Astrocyte of the cerebellum (primary cell): ENCODE measurements around the gene PAXX.

Experiments
- DNase-seq: peaks from one replicate; pipeline ENCODE4 v3.0.0-alpha.2; 2011; ENCODE audit warnings: low read depth
- H3K4me3 ChIP-seq: 2 replicates; pipeline ENCODE4 v1.5.1; 2011; ENCODE audit warnings: mild to moderate bottlenecking, low read depth, low read length, moderate library complexity
- in situ Hi-C: cut with HindIII; loops from 2 replicates; pipeline ENCODE4 v1.10.0; 2017; ENCODE audit warnings: low sequenced_read_pairs
- TF ChIP-seq, protein P1 (sequence below): IDR thresholded peaks from 2 replicates; pipeline ENCODE4 v1.5.1; 2012; ENCODE audit warnings: low read length, low read depth, moderate library complexity, mild to moderate bottlenecking; ENCODE audit errors: missing control alignments

Gene PAXX

DNA sequence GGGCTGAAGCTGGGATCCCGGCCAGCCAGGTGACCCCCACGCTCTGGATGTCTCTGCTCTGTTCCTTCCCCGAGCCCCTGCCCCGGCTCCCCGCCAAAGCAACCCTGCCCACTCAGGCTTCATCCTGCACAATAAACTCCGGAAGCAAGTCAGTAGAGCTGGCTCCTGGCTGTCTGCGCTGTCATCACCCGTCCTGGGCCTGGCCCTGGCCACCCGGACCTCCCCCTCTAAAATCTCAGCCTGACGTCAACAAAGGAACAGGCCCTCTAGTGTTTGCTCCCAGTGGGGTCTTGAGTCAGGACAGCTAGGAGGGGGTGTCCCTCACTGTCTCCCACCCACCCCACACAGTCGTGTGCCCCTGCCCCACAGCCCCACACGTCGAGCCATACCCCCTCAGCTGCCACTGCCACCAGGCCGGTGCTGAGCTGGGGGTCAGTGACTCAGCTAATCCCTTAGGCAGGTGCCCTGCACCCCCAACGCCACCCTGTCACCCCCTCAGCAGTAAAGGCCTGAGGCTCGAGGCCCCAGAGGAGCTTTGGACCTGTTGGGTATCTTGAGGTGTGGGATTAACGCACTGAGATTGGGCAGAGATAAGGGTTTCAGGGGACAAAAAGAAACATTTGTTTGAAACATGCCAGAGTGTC lies 10.5 kb upstream of the PAXX start:
- in situ Hi-C loops: no loop called here
- H3K4me3 ChIP-seq: no peak overlapping the region
- no peak for DNase-seq
- TF ChIP-seq, protein P1, sequence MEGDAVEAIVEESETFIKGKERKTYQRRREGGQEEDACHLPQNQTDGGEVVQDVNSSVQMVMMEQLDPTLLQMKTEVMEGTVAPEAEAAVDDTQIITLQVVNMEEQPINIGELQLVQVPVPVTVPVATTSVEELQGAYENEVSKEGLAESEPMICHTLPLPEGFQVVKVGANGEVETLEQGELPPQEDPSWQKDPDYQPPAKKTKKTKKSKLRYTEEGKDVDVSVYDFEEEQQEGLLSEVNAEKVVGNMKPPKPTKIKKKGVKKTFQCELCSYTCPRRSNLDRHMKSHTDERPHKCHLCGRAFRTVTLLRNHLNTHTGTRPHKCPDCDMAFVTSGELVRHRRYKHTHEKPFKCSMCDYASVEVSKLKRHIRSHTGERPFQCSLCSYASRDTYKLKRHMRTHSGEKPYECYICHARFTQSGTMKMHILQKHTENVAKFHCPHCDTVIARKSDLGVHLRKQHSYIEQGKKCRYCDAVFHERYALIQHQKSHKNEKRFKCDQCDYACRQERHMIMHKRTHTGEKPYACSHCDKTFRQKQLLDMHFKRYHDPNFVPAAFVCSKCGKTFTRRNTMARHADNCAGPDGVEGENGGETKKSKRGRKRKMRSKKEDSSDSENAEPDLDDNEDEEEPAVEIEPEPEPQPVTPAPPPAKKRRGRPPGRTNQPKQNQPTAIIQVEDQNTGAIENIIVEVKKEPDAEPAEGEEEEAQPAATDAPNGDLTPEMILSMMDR: no peak

DNA sequence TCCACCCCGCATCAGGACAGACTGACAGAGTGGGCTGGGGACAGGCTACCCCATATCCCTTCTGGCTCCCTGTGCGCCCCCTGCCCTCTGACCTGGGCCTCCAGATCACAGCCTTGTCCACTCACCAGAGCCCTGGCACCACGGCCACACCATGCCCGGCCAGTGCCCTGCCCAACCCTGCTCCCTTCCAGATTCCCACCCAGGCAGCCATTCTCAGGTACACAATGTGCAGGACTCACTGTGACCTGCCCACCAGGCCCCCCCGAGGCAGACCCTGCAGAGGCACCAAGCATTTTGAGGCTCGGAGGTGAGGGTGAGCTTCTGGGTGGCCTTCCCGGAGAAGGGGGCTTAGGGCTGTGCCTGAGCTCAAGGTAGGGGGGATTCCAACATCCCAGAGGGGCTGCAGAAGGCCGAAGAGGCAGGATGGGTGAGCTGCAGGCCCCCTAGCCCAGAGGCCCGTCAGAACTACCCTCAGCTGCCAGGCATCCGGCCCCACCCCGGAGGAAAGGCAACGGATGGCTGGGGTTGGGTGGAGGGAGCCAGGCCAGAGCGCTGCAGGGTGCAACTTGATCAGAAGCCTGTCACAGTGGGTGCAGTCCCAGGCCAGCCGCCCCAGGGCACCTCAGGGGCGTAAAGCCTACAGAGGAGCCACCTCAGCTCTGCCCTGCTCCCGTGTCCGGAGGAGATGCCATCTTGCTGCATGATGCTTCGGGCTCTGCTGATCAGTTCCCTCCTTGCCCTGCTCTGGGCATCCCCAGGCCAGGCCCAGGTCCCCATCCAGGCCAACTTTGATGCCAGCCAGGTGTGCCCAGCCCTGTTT lies 9.8 kb upstream of the PAXX start, which contains the start of gene LCNL1:
Gene LCNL1 (plus strand): TSS at position 762 of the 820 bp plus-strand sequence. CDS start 594 bp downstream, outside the sequence.
- in situ Hi-C loops: no loop called here

DNA sequence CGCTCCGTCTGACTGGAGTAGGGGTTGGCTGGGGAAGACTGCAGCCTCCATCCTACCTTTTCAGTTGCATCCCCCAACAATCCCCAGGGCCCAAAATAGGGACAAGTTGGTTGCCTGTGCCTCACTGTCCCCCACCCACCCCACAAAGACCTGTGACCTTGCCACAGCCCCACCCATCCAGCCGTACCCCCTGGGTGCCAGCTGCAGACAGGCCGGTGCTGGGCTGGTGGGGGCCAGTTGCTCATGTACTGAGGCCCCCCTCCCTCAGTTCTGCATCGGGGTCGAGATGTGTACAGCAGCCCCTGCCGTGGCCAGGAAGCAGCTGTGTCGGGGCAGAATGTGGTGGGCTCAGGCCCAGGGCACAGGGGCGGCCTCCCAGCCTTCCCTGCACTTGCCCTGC lies 9.1 kb upstream of the PAXX start:
- TF ChIP-seq, protein P1: no peak
- H3K4me3 ChIP-seq: no peak overlapping the region

More for the DNA sequence above, 9.8 kb upstream of the PAXX start, which contains the start of gene LCNL1:
- TF ChIP-seq, protein P1: no peak
- no peak within 1 kb of the TSS for H3K4me3 ChIP-seq
- DNase-seq: no peak

DNA sequence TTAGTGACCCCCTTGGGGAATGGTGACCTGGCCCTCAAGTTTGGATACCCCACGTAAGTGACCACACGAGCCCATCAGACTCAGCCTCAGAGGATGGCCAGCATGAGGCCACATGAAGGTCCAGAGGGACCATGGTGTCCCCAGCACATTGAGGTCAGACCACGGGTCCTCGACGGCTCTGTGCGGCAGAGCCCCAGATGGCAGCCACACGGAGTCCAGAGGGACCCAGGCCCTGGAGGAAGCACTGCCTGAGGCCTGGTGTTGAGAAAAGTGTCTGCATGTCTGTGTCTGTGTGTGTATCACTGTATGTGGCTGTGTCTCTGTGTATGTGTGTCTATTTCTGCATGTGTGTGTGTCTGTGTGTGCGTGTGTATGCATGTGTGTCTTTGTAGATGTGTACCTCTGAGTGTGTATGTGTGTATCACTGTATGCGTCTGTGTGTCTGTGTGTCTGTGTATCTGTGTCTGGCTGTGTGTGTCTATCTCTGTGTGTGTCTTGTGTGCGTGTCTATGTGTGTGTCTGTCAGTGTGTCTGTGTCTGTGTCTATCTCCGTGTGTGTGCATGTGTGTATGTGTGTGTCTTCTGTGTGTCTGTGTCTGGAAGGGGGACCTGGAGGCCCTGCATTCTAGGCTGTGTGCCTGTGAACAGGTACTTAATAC lies 8.4 kb upstream of the PAXX start:
- TF ChIP-seq, protein P1: no peak
- no peak for DNase-seq
- in situ Hi-C loops: no loop called here
- H3K4me3 ChIP-seq: no peak overlapping the region

More for the DNA sequence above, 9.1 kb upstream of the PAXX start:
- in situ Hi-C loops: no loop called here
- no peak for DNase-seq

DNA sequence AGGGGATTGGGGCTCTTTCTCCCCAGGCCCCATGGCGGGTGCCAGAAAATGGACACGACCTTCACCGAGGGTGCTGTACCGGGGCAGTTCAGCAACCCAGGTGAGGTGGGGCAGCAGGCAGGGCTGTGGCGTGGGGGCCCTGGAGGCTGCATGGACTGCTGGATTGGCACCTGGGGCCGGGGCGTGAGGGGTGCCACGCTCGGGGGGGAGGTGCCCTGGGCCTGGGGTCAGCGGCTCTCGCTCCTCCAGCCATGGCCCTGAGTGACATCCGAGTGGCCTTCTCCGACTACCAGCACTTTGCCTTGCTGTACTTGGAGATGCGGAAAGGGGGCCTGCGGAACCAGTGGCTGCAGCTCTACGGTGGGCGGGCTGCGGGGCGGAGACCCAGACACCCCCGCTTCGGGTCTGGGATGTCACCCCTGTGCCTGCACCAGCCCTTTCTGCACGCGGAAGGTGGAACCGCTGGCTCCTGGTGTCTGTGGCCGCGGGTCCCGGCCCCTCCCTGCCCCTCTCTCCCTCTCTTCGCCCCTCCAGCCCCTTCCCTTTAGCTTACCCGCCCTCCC lies 7.7 kb upstream of the PAXX start:
- in situ Hi-C loops: no loop called here
- TF ChIP-seq, protein P1: no peak
- no peak for DNase-seq
- no peak overlapping the region for H3K4me3 ChIP-seq

DNA sequence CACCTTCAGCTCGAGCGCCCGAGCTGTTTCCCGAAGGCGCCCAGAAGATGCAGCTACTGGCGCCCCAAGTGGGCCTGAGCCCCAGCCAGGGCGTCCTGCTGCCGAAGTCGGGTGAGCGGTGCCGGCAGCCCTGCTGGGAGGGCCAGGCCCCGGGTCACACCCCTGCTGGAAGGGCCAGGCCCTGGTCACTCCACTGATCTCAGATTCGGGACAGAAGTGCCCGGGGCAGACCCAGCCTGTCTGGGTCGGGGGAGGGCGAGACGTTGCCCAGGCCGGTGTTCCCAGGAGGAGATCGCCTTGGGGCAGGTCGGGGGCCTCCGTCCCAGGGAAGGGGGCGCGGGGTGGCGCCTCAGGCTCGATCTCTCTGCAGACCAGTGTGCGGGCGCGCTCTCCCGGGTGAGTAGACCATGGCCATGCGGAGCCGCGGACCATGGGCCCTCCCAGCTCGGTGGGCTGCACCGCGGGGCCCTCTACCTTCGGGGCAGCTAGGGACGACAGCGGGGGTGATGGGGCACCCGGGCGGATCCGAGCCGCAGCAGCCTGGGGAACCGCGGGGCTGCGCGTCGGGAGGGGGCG lies 7.1 kb upstream of the PAXX start:
- no peak overlapping the region for H3K4me3 ChIP-seq
- DNase-seq: no peak
- in situ Hi-C loops: no loop called here
- TF ChIP-seq, protein P1: no peak
